Aorta (tissue), 5 donors: Measurements from ENCODE around the gene TMEM120A. TPM values are rescaled to one million over a fixed set of nuclear protein-coding genes. Genes with fewer than 3 reads are reported as not detected.
A peak's percentile ranks its signal among the peaks of the same experiment; 100 is the strongest.
"Not testable (repeated sequence)": the region's sequence is repeated elsewhere in the genome, so short reads cannot be mapped to it uniquely, and the experiment has no call there.

Source experiments
- ATAC-seq: fragments of 200-7000 bp; cut with Tn5 transposase; one replicate; pipeline ENCODE4 v1.9.1; 2022; ENCODE audit warnings: moderate library complexity; ENCODE audit not compliant: low FRiP score
- DNase-seq, 2 donors: peaks; one replicate each; pipeline ENCODE4 v3.0.0-alpha.2; 2020
- H3K27ac ChIP-seq, 2 donors: one replicate each; pipeline ENCODE4 v1.5.1; 2013; ENCODE audit warnings: low read length in 2 of 2, mild to moderate bottlenecking in 2 of 2, moderate library complexity in 2 of 2, control low read depth in 1 of 2, inconsistent platforms in 1 of 2, low read depth in 1 of 2
- H3K27me3 ChIP-seq, 2 donors: one replicate each; pipeline ENCODE4 v1.6.1; 2013; ENCODE audit warnings: control low read depth in 1 of 2, low read length in 1 of 2, mild to moderate bottlenecking in 1 of 2, moderate library complexity in 1 of 2; ENCODE audit not compliant: insufficient read depth in 2 of 2, control insufficient read depth in 1 of 2
- H3K36me3 ChIP-seq, 2 donors: one replicate each; pipeline ENCODE4 v1.6.1; 2013; ENCODE audit warnings: control low read depth in 1 of 2, low read length in 1 of 2, mild to moderate bottlenecking in 1 of 2; ENCODE audit not compliant: insufficient read depth in 2 of 2, control insufficient read depth in 1 of 2
- H3K4me1 ChIP-seq, 2 donors: one replicate each; pipeline ENCODE4 v1.6.1; 2013; ENCODE audit warnings: low read length in 2 of 2, control low read depth in 1 of 2, mild to moderate bottlenecking in 1 of 2, moderate library complexity in 1 of 2; ENCODE audit not compliant: insufficient read depth in 2 of 2, control insufficient read depth in 1 of 2
- H3K4me3 ChIP-seq, 2 donors: one replicate each; pipeline ENCODE4 v1.5.1; 2013; ENCODE audit warnings: low read length in 2 of 2, control low read depth in 1 of 2, mild to moderate bottlenecking in 1 of 2
- H3K9me3 ChIP-seq: one replicate; pipeline ENCODE4 v1.6.1; 2013; ENCODE audit warnings: mild to moderate bottlenecking, low read length; ENCODE audit not compliant: control insufficient read depth
- WGBS, 2 donors: extraction: QIAGEN DNeasy Blood & Tissue Kit; methylation state at CpG; one replicate each; pipeline ENCODE4 v1.1.7; 2013; 5-methylcytosine and 5-hydroxymethylcytosine counted together
- intact Hi-C, 2 donors: fragments of 100-400 bp; cut with DNase I; formaldehyde crosslinking; loops; one replicate each; pipeline versions ENCODE4 v1.14.2 to v1.15.0; 2022
- polyA plus RNA-seq, 2 donors: library from polyadenylated mRNA; stranded (reverse); fragments of 200-250 nt; gene quantifications; one replicate each; pipeline ENCODE4 v1.2.3, GENCODE V29; 2013
- total RNA-seq, 2 donors: library from RNA; stranded (reverse); fragmentation: NEBNext Ultra II Directional; extraction: Animal tissue kit (Norgen Biotek cat#: 25700); gene quantifications; one replicate each; pipeline ENCODE4 v1.2.1, GENCODE V29; 2021
- donor health status: healthy with polysubstance abuse.
- donor health status: Bipolar disorder and iron deficiency.
- donor health status: DM: no; HTN: no; CAD: no.
- donor health status: DM: no; HTN: no; CAD: no.
- donor health status: DM: yes; HTN: yes; CAD: no.

TMEM120A gene
- total and polyA plus RNA-seq, 4 donors = 53.8 to 144 (median 79.5) TPM

DNA sequence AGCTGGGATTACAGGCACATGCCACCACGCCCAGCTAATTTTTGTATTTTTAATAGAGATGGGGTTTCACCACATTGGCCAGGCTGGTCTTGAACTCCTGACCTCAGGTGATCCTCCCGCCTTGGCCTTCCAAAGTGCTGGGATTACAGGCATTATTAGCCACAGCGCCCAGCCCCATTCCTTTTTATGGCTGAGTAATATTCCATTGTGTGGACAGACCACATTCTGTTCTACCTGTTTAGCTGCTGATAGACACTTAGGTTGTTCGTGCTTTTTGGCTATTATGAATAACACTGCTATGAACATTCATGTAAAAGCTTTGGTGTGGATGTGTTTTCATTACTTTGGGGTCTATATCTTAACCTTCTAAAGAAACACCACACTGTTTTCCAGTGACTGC is 24.1 kb upstream of the TMEM120A start:
- H3K9me3 ChIP-seq, intact Hi-C loops, H3K27ac ChIP-seq, H3K36me3 ChIP-seq, H3K4me3 ChIP-seq, DNase-seq, H3K4me1 ChIP-seq, H3K27me3 ChIP-seq, ATAC-seq: not testable (repeated sequence)
- WGBS, 2 donors = 97 to 98% methylated on average over 4 of the region's 4 CpGs

GRCh38 chr7:76016191-76016947 is 22.0 kb upstream of the TMEM120A start:
- Histone ChIP-seq H3K27ac (no peak overlapping the region), H3K4me1 (no peaks in the 10 kb centered on the region), H3K36me3 (peaks cover 0 to 3% of the 10 kb centered on the region in 2 donors), H3K9me3 (no peaks in the 10 kb centered on the region), H3K4me3 (no peak overlapping the region), H3K27me3 (no peaks in the 10 kb centered on the region)
- DNase-seq = no peak
- ATAC-seq = no peak
- intact Hi-C loops = no loop called here
- 74 to 76% methylated on average over 13 of the region's 13 CpGs for WGBS, 2 donors

DNA sequence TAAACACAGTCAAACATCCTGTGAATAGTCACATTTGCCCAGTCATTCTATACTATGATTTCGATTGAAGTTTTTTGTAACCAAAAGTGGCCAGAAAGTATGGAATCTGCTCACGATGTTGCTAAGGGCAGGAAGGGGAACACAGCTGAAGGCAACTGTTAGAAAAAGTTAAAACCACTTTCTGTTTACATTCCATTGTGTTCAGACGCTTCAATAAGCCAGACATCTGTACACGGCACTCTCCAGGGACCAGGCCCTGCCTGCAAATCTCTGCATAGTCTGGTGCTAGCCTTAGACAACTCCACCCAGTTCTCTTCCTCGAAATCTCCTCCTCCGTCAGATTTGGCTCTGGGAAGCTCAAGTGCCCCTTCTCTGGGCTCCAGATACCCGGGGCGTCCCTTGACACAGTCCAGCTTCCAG is 17.1 kb upstream of the TMEM120A start:
- Histone ChIP-seq H3K9me3 (no peaks in the 10 kb centered on the region), H3K27me3 (no peaks in the 10 kb centered on the region), H3K36me3 (peaks cover 0 to 3% of the 10 kb centered on the region in 2 donors), H3K4me1 (no peaks in the 10 kb centered on the region), H3K4me3 (no peak overlapping the region), H3K27ac (peak overlapping the region in 1 of 2 donors; percentile 92)
- ATAC-seq = peak; percentile 73
- peak in 1 of 2 donors; percentile 69 for DNase-seq
- WGBS, 2 donors = 1 to 8% methylated on average over 8 of the region's 8 CpGs
- intact Hi-C loops = no loop called here

DNA sequence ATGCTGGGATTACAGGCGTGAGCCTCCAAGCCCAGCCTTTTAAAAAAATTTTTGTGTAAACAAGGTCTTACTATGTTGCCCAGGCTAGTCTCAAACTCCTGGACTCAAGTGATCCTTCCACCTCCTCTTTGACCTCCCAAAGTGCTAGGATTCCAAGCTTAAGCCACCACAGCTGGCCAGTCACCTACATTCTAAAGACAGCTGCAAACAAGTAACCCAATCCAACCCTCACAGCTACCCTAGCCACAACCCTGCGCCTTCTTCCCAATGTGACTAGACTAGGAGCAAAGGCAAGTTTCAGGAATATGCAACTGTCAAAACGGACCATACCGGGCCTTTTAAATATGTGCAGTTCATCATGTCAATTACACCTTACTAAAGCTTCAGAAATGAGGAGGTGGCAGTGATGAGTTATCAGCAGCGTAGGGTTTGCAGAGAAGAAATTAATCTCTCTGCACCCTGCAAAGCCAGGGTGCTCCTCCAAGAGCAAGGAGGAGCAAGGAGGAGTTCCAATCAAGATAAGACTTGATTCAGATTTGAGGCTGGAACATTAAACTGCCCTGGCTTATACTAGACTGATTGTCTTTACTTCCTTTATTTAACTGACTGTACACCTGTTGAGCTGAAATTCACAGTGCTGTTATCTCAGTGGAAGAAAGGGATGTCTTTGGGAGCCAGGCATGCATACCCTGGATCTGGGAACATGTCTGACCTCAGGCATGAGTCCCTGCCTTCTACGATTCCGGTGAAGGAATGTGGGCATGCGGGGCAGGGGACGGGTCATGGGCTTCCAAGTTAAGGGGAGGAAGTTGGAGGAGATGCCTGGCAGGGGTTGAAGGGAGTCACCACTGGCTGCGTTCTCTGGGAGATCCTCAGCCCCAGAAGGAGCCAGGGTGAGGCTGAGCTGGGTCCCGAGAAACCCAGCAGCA is 15.5 kb upstream of the TMEM120A start:
- Histone ChIP-seq H3K9me3 (no peaks in the 10 kb centered on the region), H3K27ac (peak overlapping the region in 1 of 2 donors; percentile 5), H3K36me3 (peaks cover 0 to 3% of the 10 kb centered on the region in 2 donors), H3K4me3 (no peak overlapping the region), H3K27me3 (no peaks in the 10 kb centered on the region), H3K4me1 (no peaks in the 10 kb centered on the region)
- ATAC-seq (peak; percentile 24), DNase-seq (no peak)
- 37 to 43% methylated on average over 11 of the region's 11 CpGs for WGBS, 2 donors
- intact Hi-C loops = no loop called here

DNA sequence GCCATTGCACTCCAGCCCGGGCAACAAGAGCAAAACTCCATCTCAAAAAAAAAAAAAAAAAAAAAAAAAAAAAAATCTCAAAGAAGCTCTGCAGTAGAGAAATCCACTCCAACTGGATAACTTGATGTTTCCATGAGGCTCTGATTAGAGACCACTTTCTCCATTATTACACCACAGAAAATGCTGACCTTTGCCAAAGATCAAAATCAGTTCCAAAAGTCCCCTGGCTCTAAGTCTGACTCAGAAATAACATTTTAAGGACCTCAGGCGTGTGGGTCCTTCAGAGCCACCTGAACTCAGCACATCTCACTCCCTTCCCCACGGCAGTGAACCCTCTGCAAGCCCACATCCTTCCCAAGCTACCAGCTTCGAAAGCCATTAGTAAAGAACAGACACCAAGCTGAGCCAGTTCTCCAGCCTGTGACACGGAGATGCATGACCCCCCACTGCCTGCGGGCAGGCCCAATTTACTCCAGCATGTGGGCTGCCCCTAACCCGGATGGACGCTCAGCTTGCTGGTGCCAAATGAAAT is 13.8 kb upstream of the TMEM120A start:
- Histone ChIP-seq H3K9me3 (no peaks in the 10 kb centered on the region), H3K4me3 (no peak overlapping the region), H3K27me3 (no peaks in the 10 kb centered on the region), H3K27ac (no peak overlapping the region), H3K36me3 (peaks cover 0 to 3% of the 10 kb centered on the region in 2 donors), H3K4me1 (no peaks in the 10 kb centered on the region)
- no peak for ATAC-seq
- no peak for DNase-seq
- WGBS, 2 donors = 66 to 76% methylated on average over 8 of the region's 8 CpGs
- intact Hi-C loops = no loop called here

- ATAC-seq, H3K27ac ChIP-seq, H3K36me3 ChIP-seq, H3K27me3 ChIP-seq, H3K9me3 ChIP-seq, H3K4me1 ChIP-seq, intact Hi-C loops, H3K4me3 ChIP-seq, DNase-seq: not testable (repeated sequence)
- WGBS, 2 donors = 89 to 92% methylated on average over 4 of the region's 4 CpGs
These were observed 10.6 kb upstream of the TMEM120A start for GRCh38 chr7:76005004-76005403.

DNA sequence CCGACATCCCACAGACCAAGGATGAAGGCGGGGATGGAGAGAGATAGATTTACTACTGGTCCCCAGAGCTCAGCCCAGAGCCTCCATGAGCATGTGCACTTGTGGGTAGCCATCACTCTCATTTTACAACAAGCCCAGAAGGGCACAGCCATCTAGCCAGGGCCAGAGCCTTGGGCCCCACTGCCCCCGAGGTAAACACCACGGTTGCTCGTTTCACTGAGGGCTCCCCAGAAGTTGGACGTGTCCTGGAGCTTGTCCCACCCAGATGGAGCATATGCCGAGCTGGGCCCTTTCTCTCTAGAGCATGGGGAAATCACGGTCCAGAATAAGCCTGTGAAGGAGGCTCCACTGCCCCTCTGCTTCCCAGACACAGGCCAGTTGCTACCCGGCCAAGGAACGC is 9.0 kb upstream of the TMEM120A start:
- Histone ChIP-seq H3K9me3 (no peaks in the 10 kb centered on the region), H3K4me1 (no peaks in the 10 kb centered on the region), H3K27ac (no peak overlapping the region), H3K4me3 (no peak overlapping the region), H3K36me3 (peaks cover 0 to 7% of the 10 kb centered on the region in 2 donors), H3K27me3 (no peaks in the 10 kb centered on the region)
- ATAC-seq = no peak
- intact Hi-C loops = no loop called here
- WGBS, 2 donors = 95% methylated on average over 10 of the region's 10 CpGs
- DNase-seq = no peak

- no peak overlapping the region for H3K4me3 ChIP-seq
- intact Hi-C loops = no loop called here
- DNase-seq = no peak
- no peak for ATAC-seq
- no peak overlapping the region for H3K27ac ChIP-seq
- H3K27me3 ChIP-seq = no peaks in the 10 kb centered on the region
- no peaks in the 10 kb centered on the region for H3K9me3 ChIP-seq
- H3K4me1 ChIP-seq = no peaks in the 10 kb centered on the region
- H3K36me3 ChIP-seq = peaks cover 0 to 7% of the 10 kb centered on the region in 2 donors
- WGBS, 2 donors = 89 to 92% methylated on average over 3 of the region's 3 CpGs
These were observed 8.4 kb upstream of the TMEM120A start for GRCh38 chr7:76002822-76003221.
